Tibial nerve (tissue), 3 donors: ENCODE measurements around the gene CCDC74B.

Source experiments
- POLR2A ChIP-seq, 2 donors: fragments of 450-650 bp; IDR thresholded peaks; one replicate each; pipeline ENCODE4 v1.6.1; 2017; ENCODE audit warnings: antibody characterized with exemption in 2 of 2, mild to moderate bottlenecking in 2 of 2, moderate library complexity in 2 of 2
- TF ChIP-seq, protein P1 (sequence below), 5 experiments: fragments of 200-600 bp in 3 of 5; fragments of 450-650 bp in 2 of 5; sonication (generic) in 3 of 5; IDR thresholded peaks; one replicate each; pipeline ENCODE4 v1.5.1; 2016 to 2019; ENCODE audit warnings: antibody characterized with exemption in 5 of 5, mild to moderate bottlenecking in 3 of 5, moderate library complexity in 2 of 5

DNA sequence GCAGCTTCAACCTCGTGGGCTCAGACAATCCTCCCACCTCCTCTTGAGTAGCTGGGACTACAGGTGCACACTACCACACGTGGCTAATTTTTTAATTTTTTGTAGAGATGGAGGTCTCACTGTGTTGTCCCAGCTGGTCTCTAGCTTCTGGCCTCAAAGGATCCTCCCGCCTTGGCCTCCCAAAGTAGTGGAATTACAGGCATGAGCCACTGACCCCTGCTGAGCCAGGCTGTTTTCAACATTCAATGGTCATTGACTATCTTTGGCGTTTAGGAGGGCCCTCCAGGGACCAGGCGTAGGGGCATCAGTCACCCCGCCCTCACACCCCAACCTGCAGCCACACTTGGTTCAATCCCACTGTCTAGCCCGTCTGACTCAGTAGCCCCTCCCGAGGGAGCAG is 42.4 kb upstream of the CCDC74B start:
- TF ChIP-seq, protein P1, sequence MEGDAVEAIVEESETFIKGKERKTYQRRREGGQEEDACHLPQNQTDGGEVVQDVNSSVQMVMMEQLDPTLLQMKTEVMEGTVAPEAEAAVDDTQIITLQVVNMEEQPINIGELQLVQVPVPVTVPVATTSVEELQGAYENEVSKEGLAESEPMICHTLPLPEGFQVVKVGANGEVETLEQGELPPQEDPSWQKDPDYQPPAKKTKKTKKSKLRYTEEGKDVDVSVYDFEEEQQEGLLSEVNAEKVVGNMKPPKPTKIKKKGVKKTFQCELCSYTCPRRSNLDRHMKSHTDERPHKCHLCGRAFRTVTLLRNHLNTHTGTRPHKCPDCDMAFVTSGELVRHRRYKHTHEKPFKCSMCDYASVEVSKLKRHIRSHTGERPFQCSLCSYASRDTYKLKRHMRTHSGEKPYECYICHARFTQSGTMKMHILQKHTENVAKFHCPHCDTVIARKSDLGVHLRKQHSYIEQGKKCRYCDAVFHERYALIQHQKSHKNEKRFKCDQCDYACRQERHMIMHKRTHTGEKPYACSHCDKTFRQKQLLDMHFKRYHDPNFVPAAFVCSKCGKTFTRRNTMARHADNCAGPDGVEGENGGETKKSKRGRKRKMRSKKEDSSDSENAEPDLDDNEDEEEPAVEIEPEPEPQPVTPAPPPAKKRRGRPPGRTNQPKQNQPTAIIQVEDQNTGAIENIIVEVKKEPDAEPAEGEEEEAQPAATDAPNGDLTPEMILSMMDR (IDR thresholded peaks at IDR 0.05): no peak
- TF ChIP-seq POLR2A (IDR thresholded peaks at IDR 0.05): no peak
